ENCODE results near the gene CLEC2L. TPM values are rescaled to one million over a fixed set of nuclear protein-coding genes. Genes with fewer than 3 reads are reported as not detected.

The CLEC2L gene
- total and polyA plus RNA-seq, 5 donors, result not detected

- no peak overlapping the region for H3K4me3 ChIP-seq (ENCODE audit: low read length)
- peak in 1 of 3 donors; percentile 16 for DNase-seq
- no peaks in the 10 kb centered on the region for H3K9me3 ChIP-seq (ENCODE audit: control insufficient read depth, low read length)
- ATAC-seq, result peak in 1 of 2 donors; percentile 10
- WGBS, result 88% methylated on average over 14 of the region's 14 CpGs
- intact Hi-C loops (cut with DNase I), result no loop called here
- no peaks in the 10 kb centered on the region for H3K4me1 ChIP-seq (ENCODE audit: control insufficient read depth, insufficient read depth, low read length)
- H3K27ac ChIP-seq (ENCODE audit: low read length), result no peak overlapping the region
- H3K27me3 ChIP-seq (ENCODE audit: control insufficient read depth, insufficient read depth), result no peaks in the 10 kb centered on the region
Measured at GRCh38 chr7:139582671-139583155, 59.2 kb downstream of the CLEC2L start.

GRCh38 chr7:139583826-139584553 is 60.5 kb downstream of the CLEC2L start:
- Histone ChIP-seq H3K9me3 (ENCODE audit: control insufficient read depth, low read length) (no peaks in the 10 kb centered on the region), H3K27ac (ENCODE audit: low read length) (no peak overlapping the region), H3K4me3 (ENCODE audit: low read length) (no peak overlapping the region), H3K27me3 (ENCODE audit: control insufficient read depth, insufficient read depth) (no peaks in the 10 kb centered on the region), H3K4me1 (ENCODE audit: control insufficient read depth, insufficient read depth, low read length) (no peaks in the 10 kb centered on the region)
- ATAC-seq (no peak), DNase-seq (no peak)
- WGBS, result 93% methylated on average over 15 of the region's 15 CpGs
- intact Hi-C loops (cut with DNase I), result no loop called here

GRCh38 chr7:139585042-139585441 is 61.6 kb downstream of the CLEC2L start:
- Histone ChIP-seq H3K4me1 (ENCODE audit: control insufficient read depth, insufficient read depth, low read length) (no peaks in the 10 kb centered on the region), H3K27ac (ENCODE audit: low read length) (no peak overlapping the region), H3K9me3 (ENCODE audit: control insufficient read depth, low read length) (no peaks in the 10 kb centered on the region), H3K4me3 (ENCODE audit: low read length) (no peak overlapping the region), H3K27me3 (ENCODE audit: control insufficient read depth, insufficient read depth) (no peaks in the 10 kb centered on the region)
- 85% methylated on average over 5 of the region's 5 CpGs for WGBS
- intact Hi-C loops (cut with DNase I), result no loop called here
- no peak for DNase-seq
- no peak for ATAC-seq

- ATAC-seq, result no peak
- Histone ChIP-seq H3K27ac (ENCODE audit: low read length) (no peak overlapping the region), H3K4me1 (ENCODE audit: control insufficient read depth, insufficient read depth, low read length) (no peaks in the 10 kb centered on the region), H3K27me3 (ENCODE audit: control insufficient read depth, insufficient read depth) (no peaks in the 10 kb centered on the region), H3K4me3 (ENCODE audit: low read length) (no peak overlapping the region), H3K9me3 (ENCODE audit: control insufficient read depth, low read length) (no peaks in the 10 kb centered on the region)
- WGBS, result 95% methylated on average over 3 of the region's 3 CpGs
- DNase-seq, result no peak
- intact Hi-C loops (cut with DNase I), result no loop called here
Measured at GRCh38 chr7:139586286-139586685, 62.8 kb downstream of the CLEC2L start.

GRCh38 chr7:139587535-139587934 is 64.0 kb downstream of the CLEC2L start:
- Histone ChIP-seq H3K4me3 (ENCODE audit: low read length) (no peak overlapping the region), H3K27me3 (ENCODE audit: control insufficient read depth, insufficient read depth) (no peaks in the 10 kb centered on the region), H3K4me1 (ENCODE audit: control insufficient read depth, insufficient read depth, low read length) (no peaks in the 10 kb centered on the region), H3K9me3 (ENCODE audit: control insufficient read depth, low read length) (no peaks in the 10 kb centered on the region), H3K27ac (ENCODE audit: low read length) (no peak overlapping the region)
- 97% methylated on average over 7 of the region's 7 CpGs for WGBS
- intact Hi-C loops (cut with DNase I), result no loop called here
- DNase-seq (no peak), ATAC-seq (no peak)

GRCh38 chr7:139588632-139589031 is 65.1 kb downstream of the CLEC2L start:
- ATAC-seq (peak; percentile 49 to 57), DNase-seq (peak in 1 of 3 donors; percentile 42)
- H3K4me3 ChIP-seq (ENCODE audit: low read length), result no peak overlapping the region
- 49% methylated on average over 7 of the region's 7 CpGs for WGBS
- H3K4me1 ChIP-seq (ENCODE audit: control insufficient read depth, insufficient read depth, low read length), result no peaks in the 10 kb centered on the region
- H3K27ac ChIP-seq (ENCODE audit: low read length), result no peak overlapping the region
- no peaks in the 10 kb centered on the region for H3K27me3 ChIP-seq (ENCODE audit: control insufficient read depth, insufficient read depth)
- H3K9me3 ChIP-seq (ENCODE audit: control insufficient read depth, low read length), result no peaks in the 10 kb centered on the region
- intact Hi-C loops (cut with DNase I), result no loop called here

GRCh38 chr7:139589474-139589873 is 66.0 kb downstream of the CLEC2L start:
- ATAC-seq, result no peak

GRCh38 chr7:139591550-139592195 is 68.2 kb downstream of the CLEC2L start:
- no peak for ATAC-seq
- no peaks in the 10 kb centered on the region for H3K27me3 ChIP-seq (ENCODE audit: control insufficient read depth, insufficient read depth)
- WGBS, result 80% methylated on average over 3 of the region's 3 CpGs

More at GRCh38 chr7:139589474-139589873, 66.0 kb downstream of the CLEC2L start:
- no peaks in the 10 kb centered on the region for H3K4me1 ChIP-seq (ENCODE audit: control insufficient read depth, insufficient read depth, low read length)
- intact Hi-C loops (cut with DNase I), result no loop called here
- no peaks in the 10 kb centered on the region for H3K9me3 ChIP-seq (ENCODE audit: control insufficient read depth, low read length)
- H3K4me3 ChIP-seq (ENCODE audit: low read length), result no peak overlapping the region
- H3K27ac ChIP-seq (ENCODE audit: low read length), result no peak overlapping the region
- DNase-seq, result no peak
- no peaks in the 10 kb centered on the region for H3K27me3 ChIP-seq (ENCODE audit: control insufficient read depth, insufficient read depth)
- WGBS, result 92% methylated on average over 1 of the region's 1 CpG

GRCh38 chr7:139592801-139593461 is 69.4 kb downstream of the CLEC2L start:
- WGBS, result 89% methylated on average over 4 of the region's 4 CpGs
- Histone ChIP-seq H3K4me1 (ENCODE audit: control insufficient read depth, insufficient read depth, low read length) (no peaks in the 10 kb centered on the region), H3K4me3 (ENCODE audit: low read length) (no peak overlapping the region), H3K27me3 (ENCODE audit: control insufficient read depth, insufficient read depth) (no peaks in the 10 kb centered on the region), H3K27ac (ENCODE audit: low read length) (no peak overlapping the region), H3K9me3 (ENCODE audit: control insufficient read depth, low read length) (no peaks in the 10 kb centered on the region)
- ATAC-seq (no peak), DNase-seq (no peak)
- intact Hi-C loops (cut with DNase I), result no loop called here

More at GRCh38 chr7:139591550-139592195, 68.2 kb downstream of the CLEC2L start:
- H3K9me3 ChIP-seq (ENCODE audit: control insufficient read depth, low read length), result no peaks in the 10 kb centered on the region
- H3K27ac ChIP-seq (ENCODE audit: low read length), result no peak overlapping the region
- H3K4me1 ChIP-seq (ENCODE audit: control insufficient read depth, insufficient read depth, low read length), result no peaks in the 10 kb centered on the region
- intact Hi-C loops (cut with DNase I), result no loop called here
- no peak for DNase-seq
- H3K4me3 ChIP-seq (ENCODE audit: low read length), result no peak overlapping the region

- H3K27ac ChIP-seq (ENCODE audit: low read length), result no peak overlapping the region
- WGBS, result 98% methylated on average over 2 of the region's 2 CpGs
- intact Hi-C loops (cut with DNase I), result no loop called here
- no peak overlapping the region for H3K4me3 ChIP-seq (ENCODE audit: low read length)
- H3K9me3 ChIP-seq (ENCODE audit: control insufficient read depth, low read length), result no peaks in the 10 kb centered on the region
- H3K4me1 ChIP-seq (ENCODE audit: control insufficient read depth, insufficient read depth, low read length), result no peaks in the 10 kb centered on the region
- H3K27me3 ChIP-seq (ENCODE audit: control insufficient read depth, insufficient read depth), result no peaks in the 10 kb centered on the region
- DNase-seq (no peak), ATAC-seq (no peak)
Measured at GRCh38 chr7:139594090-139594489, 70.6 kb downstream of the CLEC2L start.
